OCI-LY7 (cell line): ENCODE measurements around the gene NPC1. TPM values are rescaled to one million over a fixed set of nuclear protein-coding genes. Genes with fewer than 3 reads are reported as not detected.

Source experiments
- BruUV-seq: library from RNA; stranded (reverse); fragments of 400-500 nt; replicated peaks from 2 replicates; lab custom pipeline; 2021; lab: Mats Ljungman, UMichigan
- CTCF ChIA-PET: fragments of 300-600 bp; sonication (Branson Sonifier 250); formaldehyde crosslinking; loops from one replicate; lab custom pipeline; 2022; ENCODE audit warnings: antibody characterized with exemption; ENCODE audit not compliant: unreplicated experiment; lab: Charles Lee
- POLR2A ChIA-PET: fragments of 300-600 bp; sonication (Branson Sonifier 250); formaldehyde crosslinking; loops from one replicate; lab custom pipeline; 2022; ENCODE audit warnings: antibody characterized with exemption; lab: Charles Lee
- DNase-seq: peaks from one replicate; pipeline ENCODE4 v3.0.0-alpha.2; 2015; ENCODE audit warnings: low spot score
- H2AFZ ChIP-seq: fragments of 200-600 bp; sonication (generic), shearing (Covaris generic); 2 replicates; pipeline ENCODE4 v1.6.1; 2014; ENCODE audit warnings: mild to moderate bottlenecking, antibody characterized with exemption, low read length, moderate library complexity
- H3K27ac ChIP-seq: fragments of 200-600 bp; sonication (generic); 2 replicates; pipeline ENCODE4 v1.5.1; 2014; ENCODE audit warnings: mixed run types, low read depth, mild to moderate bottlenecking, moderate library complexity, low read length, inconsistent platforms; ENCODE audit not compliant: poor library complexity, severe bottlenecking
- H3K36me3 ChIP-seq: fragments of 200-600 bp; sonication (generic); 2 replicates; pipeline ENCODE4 v1.6.1; 2014; ENCODE audit warnings: mild to moderate bottlenecking, antibody characterized with exemption, low read length, moderate library complexity, mixed read lengths; ENCODE audit not compliant: insufficient read depth
- H3K4me1 ChIP-seq: fragments of 200-600 bp; sonication (generic); 2 replicates; pipeline ENCODE4 v1.5.1; 2014; ENCODE audit warnings: mild to moderate bottlenecking, low read length; ENCODE audit not compliant: insufficient read depth, poor library complexity, severe bottlenecking
- H3K4me2 ChIP-seq: fragments of 200-600 bp; sonication (generic); 2 replicates; pipeline ENCODE4 v1.6.1; 2014; ENCODE audit warnings: mild to moderate bottlenecking, low read length
- H3K4me3 ChIP-seq: fragments of 200-600 bp; sonication (generic); 2 replicates; pipeline ENCODE4 v1.5.1; 2014; ENCODE audit warnings: mild to moderate bottlenecking, low read depth, low read length; ENCODE audit not compliant: poor library complexity, severe bottlenecking
- H3K79me2 ChIP-seq: fragments of 200-600 bp; sonication (generic); 2 replicates; pipeline ENCODE4 v1.6.1; 2016; ENCODE audit warnings: low read depth, mild to moderate bottlenecking, low read length, moderate library complexity, mixed read lengths; ENCODE audit not compliant: insufficient read depth
- H3K9me2 ChIP-seq: fragments of 200-600 bp; sonication (generic); 2 replicates; pipeline ENCODE4 v1.6.1; 2016; ENCODE audit warnings: mild to moderate bottlenecking, low read length, mixed read lengths; ENCODE audit not compliant: insufficient read depth
- H3K9me3 ChIP-seq: fragments of 200-600 bp; sonication (generic); 2 replicates; pipeline ENCODE4 v1.6.1; 2014; ENCODE audit warnings: mild to moderate bottlenecking, mixed run types, low read length, mixed read lengths
- H4K20me1 ChIP-seq: fragments of 200-600 bp; sonication (generic); 2 replicates; pipeline ENCODE4 v1.6.1; 2014; ENCODE audit warnings: mild to moderate bottlenecking, antibody characterized with exemption, low read length, moderate library complexity, mixed read lengths; ENCODE audit not compliant: insufficient read depth
- CTCF ChIP-seq: fragments of 200-600 bp; sonication (generic); conservative IDR thresholded peaks from 2 replicates; pipeline ENCODE4 v1.5.1; 2014; ENCODE audit warnings: mild to moderate bottlenecking, antibody characterized with exemption, low read length, moderate library complexity, mixed read lengths
- EZH2phosphoT487 ChIP-seq: fragments of 200-600 bp; sonication (generic); IDR thresholded peaks from 2 replicates; pipeline ENCODE4 v1.6.1; 2018; ENCODE audit warnings: low read depth, borderline replicate concordance, mild to moderate bottlenecking, mixed run types, antibody characterized with exemption, low read length, moderate library complexity, mixed read lengths
- intact Hi-C: fragments of 100-400 bp; cut with micrococcal nuclease; formaldehyde crosslinking; loops from one replicate; pipeline ENCODE4 v1.10.0; 2022; ENCODE audit not compliant: unreplicated experiment
- total RNA-seq, 2 experiments: library from RNA; depleted of rRNA in 1 of 2; stranded (reverse); fragments of >200 nt in 1 of 2; shearing (Covaris generic) in 1 of 2; gene quantifications; 2 replicates each; pipeline ENCODE4 v1.2.3, GENCODE V29; 2014 to 2022

Gene NPC1
- total RNA-seq, 2 experiments from 2014 or later = 26.0 to 38.9 TPM

DNA sequence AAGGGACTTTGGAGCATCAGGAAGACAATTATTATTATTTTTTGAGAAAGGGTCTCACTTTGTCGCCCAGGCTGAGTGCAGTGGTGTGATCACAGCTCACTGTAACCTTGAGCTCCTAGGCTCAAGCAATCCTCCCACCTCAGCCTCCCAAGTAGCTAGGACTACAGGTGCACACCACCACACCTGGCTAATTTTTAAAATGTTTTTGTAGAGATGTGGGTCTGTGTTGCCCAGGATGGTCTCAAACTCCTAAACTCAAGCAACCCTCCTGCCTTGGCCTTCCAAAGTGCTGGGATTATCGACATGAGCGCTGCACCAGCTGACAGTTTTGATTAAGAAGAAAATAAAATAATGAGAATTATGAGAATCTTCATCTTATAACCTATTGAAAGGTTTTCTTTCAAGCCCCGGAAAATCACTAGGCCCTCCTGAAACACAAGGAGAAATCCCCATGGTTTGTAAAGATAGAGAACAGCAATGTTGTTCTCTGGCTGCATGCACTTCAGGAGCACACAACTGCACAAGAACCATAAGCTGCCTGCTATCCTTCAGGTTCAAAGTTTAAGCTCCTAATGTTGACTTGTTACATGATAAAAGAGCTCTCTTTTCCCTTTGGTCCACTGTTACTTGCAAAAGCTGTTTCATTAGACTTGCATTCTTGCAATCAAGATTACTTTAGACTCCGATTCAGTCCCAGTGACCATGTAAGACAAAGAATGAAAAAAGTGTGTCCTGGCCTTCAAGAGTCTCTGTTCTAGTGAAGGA lies 16.8 kb downstream of the NPC1 start:
- no peak overlapping the region for H3K4me2 ChIP-seq
- CTCF ChIA-PET = interaction anchor here (0.9 kb wide), 1 partner anchor 12 kb away, joined by 3 read pairs; no protein-coding TSS in a partner anchor
- no peak overlapping the region for H3K4me3 ChIP-seq
- no peaks in the 10 kb centered on the region for H3K9me3 ChIP-seq
- H2AFZ ChIP-seq = no peak overlapping the region
- no peak overlapping the region for H3K27ac ChIP-seq
- no TSS peak for BruUV-seq
- intact Hi-C loops = no loop called here
- H3K79me2 ChIP-seq = no peaks in the 10 kb centered on the region
- no peaks in the 10 kb centered on the region for H3K9me2 ChIP-seq
- H4K20me1 ChIP-seq = no peaks in the 10 kb centered on the region
- DNase-seq = no peak
- peaks cover 83% of the 10 kb centered on the region for H3K36me3 ChIP-seq
- POLR2A ChIA-PET = interaction anchor here (0.5 to 1.0 kb wide), 4 partner anchors 16 to 1739 kb away, joined by 3 to 4 read pairs (median 3); partner anchors contain the start of gene NPC1
- TF ChIP-seq CTCF (no peak), EZH2phosphoT487 (no peak)
- peaks cover 7% of the 10 kb centered on the region for H3K4me1 ChIP-seq

DNA sequence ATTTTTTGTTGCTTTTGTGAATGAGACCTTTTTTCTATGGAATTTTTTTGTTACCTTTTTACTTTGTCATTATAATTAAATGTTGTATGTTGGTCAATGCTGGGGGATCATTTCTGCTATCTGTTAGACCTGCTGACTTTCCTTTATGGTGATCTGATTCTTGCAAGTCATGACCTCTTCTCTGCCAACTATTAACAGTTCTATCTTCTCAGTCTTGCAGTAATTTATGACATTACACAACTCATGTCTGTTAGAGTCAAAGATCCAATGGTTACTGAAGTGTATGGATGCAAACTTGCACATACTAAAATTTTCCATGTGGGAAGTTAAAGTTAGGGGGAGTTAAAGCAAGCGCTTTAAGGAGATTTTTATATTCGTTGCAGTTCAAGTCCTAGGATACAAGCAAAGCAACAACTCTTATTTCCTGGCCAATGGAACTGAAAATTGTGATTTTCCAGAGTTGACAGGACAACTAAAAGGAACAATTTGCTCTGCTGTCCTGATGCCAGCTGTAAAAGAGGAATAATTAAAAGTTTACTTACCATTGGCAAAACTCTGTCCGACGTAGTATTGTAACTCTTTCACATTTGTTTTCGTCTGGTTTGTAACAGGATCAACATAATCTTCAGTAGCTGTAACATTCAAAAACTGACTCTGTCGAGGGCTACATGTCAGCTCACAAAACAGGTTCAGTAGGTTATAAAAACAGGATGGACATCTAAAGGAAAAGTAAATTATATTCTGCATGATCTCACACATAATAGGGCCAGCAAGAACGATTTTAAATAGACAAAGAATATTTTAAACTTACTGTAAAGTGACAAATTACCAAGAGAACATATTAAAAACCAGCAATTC lies 17.8 kb downstream of the NPC1 start:
- no peaks in the 10 kb centered on the region for H3K79me2 ChIP-seq
- no peaks in the 10 kb centered on the region for H4K20me1 ChIP-seq
- no TSS peak for BruUV-seq
- intact Hi-C loops = no loop called here
- POLR2A ChIA-PET = no interaction called here
- no peak overlapping the region for H3K27ac ChIP-seq
- no peaks in the 10 kb centered on the region for H3K9me3 ChIP-seq
- no peak overlapping the region for H3K4me2 ChIP-seq
- TF ChIP-seq CTCF (no peak), EZH2phosphoT487 (no peak)
- peaks cover 91% of the 10 kb centered on the region for H3K36me3 ChIP-seq
- H2AFZ ChIP-seq = no peak overlapping the region
- DNase-seq = no peak
- CTCF ChIA-PET = no interaction called here
- peaks cover under 1% of the 10 kb centered on the region for H3K4me1 ChIP-seq
- no peaks in the 10 kb centered on the region for H3K9me2 ChIP-seq
- H3K4me3 ChIP-seq = no peak overlapping the region
